HepG2 (cell line): ENCODE measurements around the gene DNAJB2. TPM values are rescaled to one million over a fixed set of nuclear protein-coding genes. Genes with fewer than 3 reads are reported as not detected.

Experiments used
- E2F1 ChIP-seq: sonication (generic); formaldehyde crosslinking; IDR thresholded peaks from 2 replicates; pipeline ENCODE4 v1.5.0; 2020; ENCODE audit warnings: missing genetic modification reagents
- E2F2 ChIP-seq: sonication (generic); formaldehyde crosslinking; IDR thresholded peaks from 2 replicates; pipeline ENCODE4 v1.4.0; 2020; ENCODE audit warnings: missing genetic modification reagents, borderline replicate concordance
- GLMP ChIP-seq: sonication (generic); formaldehyde crosslinking; IDR thresholded peaks from 2 replicates; pipeline ENCODE4 v1.9.0; 2021; ENCODE audit warnings: missing genetic modification reagents, mild to moderate bottlenecking, borderline replicate concordance
- HDAC1 ChIP-seq: sonication (generic); formaldehyde crosslinking; IDR thresholded peaks from 2 replicates; pipeline ENCODE4 v1.5.1; 2020; ENCODE audit warnings: mild to moderate bottlenecking, missing genetic modification reagents
- HMG20B ChIP-seq: conservative IDR thresholded peaks from 2 replicates; pipeline ENCODE4 v1.6.1; 2016; ENCODE audit warnings: missing genetic modification reagents, missing compliant biosample characterization
- HMGXB3 ChIP-seq: sonication (generic); formaldehyde crosslinking; IDR thresholded peaks from 2 replicates; pipeline ENCODE4 v1.4.0; 2020; ENCODE audit warnings: missing genetic modification reagents, borderline replicate concordance
- HNF1A ChIP-seq, 2 experiments: sonication (generic) in 1 of 2; formaldehyde crosslinking in 1 of 2; IDR thresholded peaks; 2 replicates each; pipeline versions ENCODE4 v1.4.0 to v1.6.1; 2016 to 2020; ENCODE audit warnings: borderline replicate concordance in 1 of 2, low read depth in 1 of 2, mild to moderate bottlenecking in 1 of 2, missing genetic modification reagents in 1 of 2
- SIN3A ChIP-seq: IDR thresholded peaks from 2 replicates; pipeline ENCODE4 v1.6.1; 2011; ENCODE audit warnings: low read depth, mild to moderate bottlenecking, control low read depth, low read length, borderline replicate concordance
- SP4 ChIP-seq: sonication (generic); formaldehyde crosslinking; IDR thresholded peaks from 2 replicates; pipeline ENCODE4 v1.8.1; 2023; ENCODE audit warnings: mild to moderate bottlenecking, missing genetic modification reagents
- TARDBP ChIP-seq: sonication (generic); formaldehyde crosslinking; IDR thresholded peaks from 2 replicates; pipeline ENCODE4 v1.8.0; 2022; ENCODE audit warnings: mild to moderate bottlenecking, missing genetic modification reagents
- THRA ChIP-seq: sonication (generic); formaldehyde crosslinking; IDR thresholded peaks from 2 replicates; pipeline ENCODE4 v1.4.0; 2020; ENCODE audit warnings: missing genetic modification reagents, borderline replicate concordance
- ZFP1 ChIP-seq: IDR thresholded peaks from 2 replicates; pipeline ENCODE4 v1.6.1; 2016
- ZNF431 ChIP-seq: sonication (generic); formaldehyde crosslinking; IDR thresholded peaks from 2 replicates; pipeline ENCODE4 v1.9.0; 2022; ENCODE audit warnings: missing genetic modification reagents, low read depth, mild to moderate bottlenecking, borderline replicate concordance
- polyA plus RNA-seq, 8 experiments: library from polyadenylated mRNA; depleted of rRNA in 3 of 8; stranded (reverse) in 7 of 8; unstranded in 1 of 8; fragments of >200 nt; fragmentation: Illumina TruSeq in 4 of 8; extraction: Trizol in 4 of 8; gene quantifications; 2 replicates each; pipeline versions ENCODE4 v1.2.1 to v1.2.3, GENCODE V29; 2011 to 2016; ENCODE audit warnings: low read depth in 4 of 8, missing spikeins in 1 of 8, mixed read lengths in 1 of 8; ENCODE audit not compliant: insufficient read depth in 1 of 8
- total RNA-seq, 5 experiments: library from RNA; depleted of rRNA; stranded (reverse); fragments of >200 nt; fragmentation: Illumina TruSeq; extraction: Trizol; gene quantifications; 2 replicates each; pipeline ENCODE4 v1.2.3, GENCODE V29; 2016; ENCODE audit warnings: low read depth in 1 of 5

The DNAJB2 gene
- total and polyA plus RNA-seq, 2 of the 13 experiments (the other 11 are each of a cell fraction or from before 2014, with no cell fraction given), result 21.3 to 31.1 TPM

- TF ChIP-seq HNF1A (IDR thresholded peaks at IDR 0.05; ENCODE audit: low read depth) (no peak; the same call in 1 of the 2 replicates), HNF1A (CRISPR knock-in tag; IDR thresholded peaks at IDR 0.05; ENCODE audit: borderline replicate concordance) (peak; percentile 15; the same call in 1 of the 2 replicates), GLMP (CRISPR knock-in tag) (no peak), E2F2 (CRISPR knock-in tag) (peak; percentile 29; the same call in 1 of the 2 replicates), ZFP1 (CRISPR knock-in tag) (no peak), HMGXB3 (CRISPR knock-in tag) (no peak), HMG20B (CRISPR knock-in tag) (no peak), SIN3A (peak; percentile 81; the same call in 1 of the 2 replicates), HDAC1 (CRISPR knock-in tag) (no peak), ZNF431 (CRISPR knock-in tag) (no peak), E2F1 (CRISPR knock-in tag) (peak; percentile 75; the same call in 1 of the 2 replicates), TARDBP (CRISPR knock-in tag) (0 out of 2 replicates have a peak, but pooled peaks have one; percentile 43), THRA (CRISPR knock-in tag) (no peak), SP4 (CRISPR knock-in tag) (peak; percentile 86)
Observed at GRCh38 chr2:219253753-219254589, 25.2 kb upstream of the DNAJB2 start, which contains the start of gene TUBA4A (continued).
